Stomach (tissue), 4 donors: ENCODE results near the gene LSM7.

Experiments used
- CTCF ChIP-seq, 7 experiments: fragments of 450-650 bp in 4 of 7; fragments of 200-600 bp in 3 of 7; sonication (generic) in 3 of 7; IDR thresholded peaks; one replicate each; pipeline ENCODE4 v1.5.1; 2016 to 2019; ENCODE audit warnings: antibody characterized with exemption in 7 of 7, control low read depth in 2 of 7, mild to moderate bottlenecking in 1 of 7
- EP300 ChIP-seq: sonication (generic); formaldehyde crosslinking; IDR thresholded peaks from one replicate; pipeline ENCODE4 v1.6.1; 2017; ENCODE audit warnings: antibody characterized with exemption

DNA sequence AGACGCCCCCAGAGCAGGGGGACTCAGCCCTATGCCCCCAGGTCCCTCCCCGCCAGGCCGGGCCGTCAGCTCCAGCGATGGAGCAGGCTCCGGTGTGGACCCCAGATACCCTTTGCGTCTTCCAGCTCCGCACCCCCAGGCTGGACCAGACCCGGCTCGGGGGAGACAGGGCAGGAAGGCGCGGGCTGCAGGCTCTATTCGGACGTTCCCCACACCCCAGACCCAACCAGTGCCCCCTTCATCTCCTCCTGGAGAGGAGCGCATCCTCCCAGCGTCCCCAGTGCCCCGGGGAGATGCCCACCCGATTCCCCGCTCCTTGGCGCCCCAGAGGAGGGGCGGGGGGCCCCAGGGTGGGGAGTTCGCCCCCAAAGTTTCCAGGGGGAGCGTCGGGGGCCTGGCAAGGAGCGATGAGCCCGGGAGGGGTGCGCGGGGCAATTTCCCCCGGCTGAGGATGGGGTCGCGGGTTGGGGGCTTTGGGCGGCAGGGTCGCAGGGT, 20.8 kb downstream of the LSM7 start:
- TF ChIP-seq EP300: no peak
- no peak for TF ChIP-seq CTCF (IDR thresholded peaks at IDR 0.05)
